ENCODE measurements around the gene SATB2. TPM values are rescaled to one million over a fixed set of nuclear protein-coding genes. Genes with fewer than 3 reads are reported as not detected.

SATB2 gene
- total RNA-seq, 1 experiment from 2014 or later, result 13.8 TPM

GRCh38 chr2:199424160-199424559 lies 33.6 kb downstream of the SATB2 start:
- Histone ChIP-seq H3K27ac (ENCODE audit: low read depth, low read length) (no peak overlapping the region), H3K9me3 (ENCODE audit: control insufficient read depth in 1 of 2, insufficient read depth in 1 of 2, low read depth in 1 of 2, low read length in 2 of 2) (no peaks in the 10 kb centered on the region), H2AFZ (ENCODE audit: low read depth, low read length, poor library complexity, severe bottlenecking) (no peak overlapping the region), H3K4me1 (ENCODE audit: control insufficient read depth in 1 of 2, insufficient read depth in 2 of 2, low read length in 2 of 2) (peaks cover 3 to 8% of the 10 kb centered on the region in 2 experiments; a peak in 3 of 4 replicates), H3K27me3 (ENCODE audit: insufficient read depth, low read length) (no peaks in the 10 kb centered on the region), H3K36me3 (ENCODE audit: control insufficient read depth in 1 of 2, insufficient read depth in 2 of 2, low read length in 2 of 2) (peaks cover 0 to 6% of the 10 kb centered on the region in 2 experiments; a peak in 1 of 4 replicates), H3K4me3 (replicated peaks in 1 of 2; ENCODE audit: low read depth in 1 of 2, low read length in 2 of 2) (no peak overlapping the region), H3K4me2 (ENCODE audit: low read length) (no peak overlapping the region), H3K9me2 (ENCODE audit: insufficient read depth) (no peaks in the 10 kb centered on the region), H4K20me1 (ENCODE audit: insufficient read depth) (no peaks in the 10 kb centered on the region; the same call in 1 of the 2 replicates), H3K79me2 (ENCODE audit: insufficient read depth, low read length) (no peaks in the 10 kb centered on the region), H3K9ac (ENCODE audit: low read length) (no peak overlapping the region)
- intact Hi-C loops (cut with micrococcal nuclease), result no loop called here
- no peak for DNase-seq (ENCODE audit: low read depth, low spot score)
- ChIA-PET POLR2A (no interaction called here), CTCF (no interaction called here), RAD21 (ENCODE audit: low non-redundant PET in 1 of 2, low total read pairs in 2 of 2, uncharacterized antibody in 2 of 2, unreplicated experiment in 2 of 2) (no interaction called here)
- no peak for ATAC-seq
- BruUV-seq (replicated peaks), result no TSS peak
- TF ChIP-seq POLR2AphosphoS5 (IDR thresholded peaks at IDR 0.05; ENCODE audit: low read depth, low read length) (no peak), SIN3A (IDR thresholded peaks at IDR 0.05; ENCODE audit: low read depth) (no peak), POLR2A (IDR thresholded peaks at IDR 0.05; ENCODE audit: borderline replicate concordance, extremely low read depth, insufficient read depth, insufficient read length) (no peak), FOSL1 (IDR thresholded peaks at IDR 0.05; ENCODE audit: low read depth) (no peak), EZH2phosphoT487 (IDR thresholded peaks at IDR 0.05; ENCODE audit: borderline replicate concordance) (no peak), RAD21 (IDR thresholded peaks at IDR 0.05; ENCODE audit: low read depth) (no peak), EGR1 (IDR thresholded peaks at IDR 0.05; ENCODE audit: low read depth) (no peak), MAX (IDR thresholded peaks at IDR 0.05) (no peak), CBX3 (IDR thresholded peaks at IDR 0.05; ENCODE audit: low read depth) (no peak)

- Histone ChIP-seq H3K4me2 (ENCODE audit: low read length) (no peak overlapping the region), H3K9ac (ENCODE audit: low read length) (no peak overlapping the region), H3K4me3 (replicated peaks in 1 of 2; ENCODE audit: low read depth in 1 of 2, low read length in 2 of 2) (no peak overlapping the region), H3K27me3 (ENCODE audit: insufficient read depth, low read length) (no peaks in the 10 kb centered on the region), H2AFZ (ENCODE audit: low read depth, low read length, poor library complexity, severe bottlenecking) (no peak overlapping the region), H3K79me2 (ENCODE audit: insufficient read depth, low read length) (no peaks in the 10 kb centered on the region), H4K20me1 (ENCODE audit: insufficient read depth) (no peaks in the 10 kb centered on the region), H3K9me3 (ENCODE audit: control insufficient read depth in 1 of 2, insufficient read depth in 1 of 2, low read depth in 1 of 2, low read length in 2 of 2) (no peaks in the 10 kb centered on the region), H3K36me3 (ENCODE audit: control insufficient read depth in 1 of 2, insufficient read depth in 2 of 2, low read length in 2 of 2) (peaks cover 0 to 4% of the 10 kb centered on the region in 2 experiments; a peak in 1 of 4 replicates), H3K9me2 (ENCODE audit: insufficient read depth) (no peaks in the 10 kb centered on the region), H3K4me1 (ENCODE audit: control insufficient read depth in 1 of 2, insufficient read depth in 2 of 2, low read length in 2 of 2) (no peaks in the 10 kb centered on the region), H3K27ac (ENCODE audit: low read depth, low read length) (no peak overlapping the region)
- no TSS peak for BruUV-seq (replicated peaks)
- CTCF ChIA-PET, result no interaction called here
- intact Hi-C loops (cut with micrococcal nuclease), result no loop called here
- RAD21 ChIA-PET (ENCODE audit: low non-redundant PET in 1 of 2, low total read pairs in 2 of 2, uncharacterized antibody in 2 of 2, unreplicated experiment in 2 of 2), result no interaction called here
- DNase-seq (ENCODE audit: low read depth, low spot score), result no peak
- no peak for ATAC-seq
- POLR2A ChIA-PET, result no interaction called here
- no peak for TF ChIP-seq JUND (IDR thresholded peaks at IDR 0.05)
- no peak for TF ChIP-seq CEBPB (IDR thresholded peaks at IDR 0.05; ENCODE audit: low read depth)
- no peak for TF ChIP-seq EZH2phosphoT487 (IDR thresholded peaks at IDR 0.05; ENCODE audit: borderline replicate concordance)
- no peak for TF ChIP-seq EGR1 (IDR thresholded peaks at IDR 0.05; ENCODE audit: low read depth)
- TF ChIP-seq YY1 (IDR thresholded peaks at IDR 0.05; ENCODE audit: extremely low read depth, insufficient replicate concordance, low read depth, low read length), result no peak
- TF ChIP-seq CBX3 (IDR thresholded peaks at IDR 0.05; ENCODE audit: low read depth), result no peak
- TF ChIP-seq POLR2AphosphoS5 (IDR thresholded peaks at IDR 0.05; ENCODE audit: low read depth, low read length), result no peak
- TF ChIP-seq EZH2 (IDR thresholded peaks at IDR 0.05), result no peak
- TF ChIP-seq POLR2A (IDR thresholded peaks at IDR 0.05; ENCODE audit: borderline replicate concordance, extremely low read depth, insufficient read depth, insufficient read length), result no peak
- no peak for TF ChIP-seq FOSL1 (IDR thresholded peaks at IDR 0.05; ENCODE audit: low read depth)
- TF ChIP-seq SIN3A (IDR thresholded peaks at IDR 0.05; ENCODE audit: low read depth), result no peak
- TF ChIP-seq RAD21 (IDR thresholded peaks at IDR 0.05; ENCODE audit: low read depth), result no peak
- TF ChIP-seq ELF1 (IDR thresholded peaks at IDR 0.05; ENCODE audit: borderline replicate concordance, low read depth), result no peak
- TF ChIP-seq TCF7L2 (IDR thresholded peaks at IDR 0.05; ENCODE audit: borderline replicate concordance, extremely low read depth, insufficient read depth, insufficient read length), result no peak
- TF ChIP-seq CTCF (IDR thresholded peaks at IDR 0.05 in 2 of 3, conservative IDR thresholded peaks at IDR 0.05 in 1 of 3; ENCODE audit: borderline replicate concordance in 1 of 3, insufficient read depth in 1 of 3, low read depth in 2 of 3, low read length in 2 of 3), result no peak
These were observed 38.3 kb downstream of the SATB2 start for GRCh38 chr2:199419428-199419827.

Data from HCT116 (cell line).